K562 (cell line): ENCODE results near the gene NUB1. TPM values are rescaled to one million over a fixed set of nuclear protein-coding genes. Genes with fewer than 3 reads are reported as not detected.

Source experiments
- CREB1 ChIP-seq, 2 experiments: sonication (generic) in 1 of 2; formaldehyde crosslinking in 1 of 2; IDR thresholded peaks; 2 replicates each; pipeline versions ENCODE4 v1.6.1 to v1.8.0; 2012 to 2022; ENCODE audit warnings: inconsistent platforms in 1 of 2, mild to moderate bottlenecking in 1 of 2, missing genetic modification reagents in 1 of 2, moderate library complexity in 1 of 2
- HMGXB4 ChIP-seq: sonication (generic); formaldehyde crosslinking; IDR thresholded peaks from 2 replicates; pipeline ENCODE4 v1.8.1; 2023; ENCODE audit warnings: mild to moderate bottlenecking, missing genetic modification reagents
- NR2F6 ChIP-seq: fragments of 450-650 bp; formaldehyde crosslinking; IDR thresholded peaks from 2 replicates; pipeline ENCODE4 v1.4.0; 2020; ENCODE audit warnings: mild to moderate bottlenecking
- RBBP5 ChIP-seq: fragments of 200-600 bp; sonication (generic); IDR thresholded peaks from 2 replicates; pipeline ENCODE4 v1.6.1; 2012; ENCODE audit warnings: borderline replicate concordance, mild to moderate bottlenecking, low read length, control low read depth, inconsistent platforms; ENCODE audit not compliant: insufficient read depth, poor library complexity, severe bottlenecking
- ZBTB40 ChIP-seq, 2 experiments: fragments of 450-650 bp in 1 of 2; sonication (generic) in 1 of 2; formaldehyde crosslinking in 1 of 2; IDR thresholded peaks; 2 replicates each; pipeline versions ENCODE4 v1.7.1 to v1.9.0; 2016 to 2022; ENCODE audit warnings: inconsistent platforms in 1 of 2, mild to moderate bottlenecking in 1 of 2, missing genetic modification reagents in 1 of 2
- ZFP1 ChIP-seq: fragments of 450-650 bp; formaldehyde crosslinking; IDR thresholded peaks from 2 replicates; pipeline ENCODE4 v1.4.0; 2020; ENCODE audit warnings: mild to moderate bottlenecking, mixed read lengths
- ZNF124 ChIP-seq: sonication (generic); formaldehyde crosslinking; IDR thresholded peaks from 2 replicates; pipeline ENCODE4 v1.8.1; 2022; ENCODE audit warnings: missing genetic modification reagents
- ZNF217 ChIP-seq: sonication (generic); formaldehyde crosslinking; IDR thresholded peaks from 2 replicates; pipeline ENCODE4 v1.8.0; 2022; ENCODE audit warnings: mild to moderate bottlenecking, missing genetic modification reagents
- polyA plus RNA-seq, 8 experiments: library from polyadenylated mRNA; depleted of rRNA in 4 of 8; stranded (reverse) in 5 of 8; unstranded in 3 of 8; fragments of >200 nt; fragmentation: Nextera tagmentation in 2 of 8; fragmentation: Illumina TruSeq in 1 of 8; extraction: Ambion mirVana in 2 of 8; extraction: Trizol in 1 of 8; gene quantifications; 2 replicates each; pipeline versions ENCODE4 v1.2.1 to v1.2.3, GENCODE V29; 2011 to 2014; ENCODE audit warnings: inconsistent platforms in 1 of 8, missing spikeins in 1 of 8
- total RNA-seq, 7 experiments: library from RNA; depleted of rRNA in 6 of 7; stranded (reverse); fragments of >200 nt in 6 of 7; fragmentation: Illumina TruSeq in 2 of 7; extraction: Trizol in 2 of 7; gene quantifications; 2 replicates each; pipeline versions ENCODE4 v1.2.1 to v1.2.3, GENCODE V29; 2011 to 2021; ENCODE audit warnings: low replicate concordance in 1 of 7
- TF ChIP-seq, protein P1 (sequence below), 2 experiments: fragments of 250-450 bp in 1 of 2; fragments of 450-650 bp in 1 of 2; sonication (Bioruptor Pico) in 1 of 2; IDR thresholded peaks; 2 replicates each; pipeline versions ENCODE4 v1.6.1 to v1.8.0; 2016 to 2021; ENCODE audit warnings: mild to moderate bottlenecking in 2 of 2, moderate library complexity in 2 of 2, missing compliant biosample characterization in 1 of 2, missing genetic modification characterization in 1 of 2

NUB1 gene
- total and polyA plus RNA-seq, 9 of the 15 experiments (the other 6 are each of a cell fraction or from before 2014, with no cell fraction given), result 43.2 to 159 (median 85.2) TPM

- TF ChIP-seq ZBTB40 (IDR thresholded peaks at IDR 0.05) (no peak), ZBTB40 (CRISPR knock-in tag; IDR thresholded peaks at IDR 0.05) (no peak), RBBP5 (no peak), HMGXB4 (CRISPR knock-in tag) (no peak), ZNF124 (no peak), NR2F6 (CRISPR knock-in tag) (no peak), ZFP1 (CRISPR knock-in tag) (no peak), CREB1 (IDR thresholded peaks at IDR 0.05) (no peak), CREB1 (CRISPR knock-in tag; IDR thresholded peaks at IDR 0.05) (no peak), ZNF217 (CRISPR knock-in tag) (no peak)
- TF ChIP-seq, protein P1, sequence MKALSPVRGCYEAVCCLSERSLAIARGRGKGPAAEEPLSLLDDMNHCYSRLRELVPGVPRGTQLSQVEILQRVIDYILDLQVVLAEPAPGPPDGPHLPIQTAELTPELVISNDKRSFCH (CRISPR knock-in tag; IDR thresholded peaks at IDR 0.05), result no peak
- TF ChIP-seq, protein P1 (tag; IDR thresholded peaks at IDR 0.05), result no peak
Observed at GRCh38 chr7:151373599-151373998, 32.0 kb downstream of the NUB1 start (continued).
